OCI-LY1 (cell line): Measurements from ENCODE around the gene NEUROG2.
"Not testable (repeated sequence)": the region's sequence is repeated elsewhere in the genome, so short reads cannot be mapped to it uniquely, and the experiment has no call there.

ENCODE experiments used
- H2AFZ ChIP-seq: fragments of 200-600 bp; sonication (generic), shearing (Covaris generic); 2 replicates; pipeline ENCODE4 v1.6.0; 2014; ENCODE audit warnings: antibody characterized with exemption, mild to moderate bottlenecking, low read length
- H3F3A ChIP-seq: fragments of 200-600 bp; sonication (generic), shearing (Covaris generic); 2 replicates; pipeline ENCODE4 v1.6.0; 2014; ENCODE audit warnings: mild to moderate bottlenecking, antibody characterized with exemption, low read length, moderate library complexity; ENCODE audit not compliant: insufficient read depth
- H3K27ac ChIP-seq: fragments of 200-600 bp; sonication (generic); 2 replicates; pipeline ENCODE4 v1.5.1; 2014; ENCODE audit warnings: low read length, mixed run types, mild to moderate bottlenecking, low read depth; ENCODE audit not compliant: poor library complexity, severe bottlenecking
- H3K27me3 ChIP-seq: fragments of 200-600 bp; sonication (generic); 2 replicates; pipeline ENCODE4 v1.6.0; 2014; ENCODE audit warnings: antibody characterized with exemption, mild to moderate bottlenecking, low read length, moderate library complexity; ENCODE audit not compliant: insufficient read depth
- H3K36me3 ChIP-seq: fragments of 200-600 bp; sonication (generic); 2 replicates; pipeline ENCODE4 v1.6.1; 2014; ENCODE audit warnings: mild to moderate bottlenecking, antibody characterized with exemption, low read length, moderate library complexity, mixed read lengths; ENCODE audit not compliant: insufficient read depth
- H3K4me1 ChIP-seq: fragments of 200-600 bp; sonication (generic); 2 replicates; pipeline ENCODE4 v1.5.1; 2014; ENCODE audit warnings: mild to moderate bottlenecking, low read length, moderate library complexity; ENCODE audit not compliant: insufficient read depth, severe bottlenecking
- H3K4me2 ChIP-seq: fragments of 200-600 bp; sonication (generic), shearing (Covaris generic); 2 replicates; pipeline ENCODE4 v1.6.1; 2014; ENCODE audit warnings: low read length
- H3K4me3 ChIP-seq: fragments of 200-600 bp; sonication (generic); 2 replicates; pipeline ENCODE4 v1.5.1; 2014; ENCODE audit warnings: low read length, low read depth, mild to moderate bottlenecking, mixed read lengths; ENCODE audit not compliant: poor library complexity, severe bottlenecking
- H3K79me2 ChIP-seq: fragments of 200-600 bp; shearing (Covaris generic); 2 replicates; pipeline ENCODE4 v1.6.1; 2016; ENCODE audit warnings: mixed run types, low read length, mixed read lengths; ENCODE audit not compliant: insufficient read depth
- H3K9ac ChIP-seq: fragments of 200-600 bp; sonication (generic), shearing (Covaris generic); 2 replicates; pipeline ENCODE4 v1.6.1; 2014; ENCODE audit warnings: mild to moderate bottlenecking, low read length, mixed read lengths
- H3K9me2 ChIP-seq: fragments of 200-600 bp; sonication (generic), shearing (Covaris generic); 2 replicates; pipeline ENCODE4 v1.6.1; 2014; ENCODE audit warnings: low read depth, mild to moderate bottlenecking, low read length, mixed read lengths
- H3K9me3 ChIP-seq: fragments of 200-600 bp; shearing (Covaris generic); 2 replicates; pipeline ENCODE4 v1.6.1; 2014; ENCODE audit warnings: low read length, mixed read lengths
- H4K20me1 ChIP-seq: fragments of 200-600 bp; sonication (generic), shearing (Covaris generic); 2 replicates; pipeline ENCODE4 v1.6.0; 2016; ENCODE audit warnings: mild to moderate bottlenecking, low read length; ENCODE audit not compliant: insufficient read depth
- CTCF ChIP-seq: fragments of 200-600 bp; sonication (generic), shearing (Covaris generic); IDR thresholded peaks from 2 replicates; pipeline ENCODE4 v1.5.1; 2017; ENCODE audit warnings: mild to moderate bottlenecking, antibody characterized with exemption, low read length, moderate library complexity, mixed read lengths
- EZH2 ChIP-seq: fragments of 200-600 bp; sonication (generic), shearing (Covaris generic); IDR thresholded peaks from 2 replicates; pipeline ENCODE4 v1.8.0; 2017; ENCODE audit warnings: borderline replicate concordance, mixed run types, mild to moderate bottlenecking, antibody characterized with exemption, low read length, moderate library complexity, mixed read lengths

NEUROG2 gene

GRCh38 chr4:112557676-112558411, 41.9 kb upstream of the NEUROG2 start:
- H3K36me3 ChIP-seq: peaks cover 18% of the 10 kb centered on the region; the same call in 1 of the 2 replicates
- no peaks in the 10 kb centered on the region for H4K20me1 ChIP-seq
- no peak overlapping the region for H3K4me3 ChIP-seq
- H3K27ac ChIP-seq: no peak overlapping the region
- H2AFZ ChIP-seq: no peak overlapping the region
- H3K79me2 ChIP-seq: no peaks in the 10 kb centered on the region
- H3K4me1 ChIP-seq: peaks cover 4% of the 10 kb centered on the region
- H3K9ac ChIP-seq: no peak overlapping the region
- H3K9me3 ChIP-seq: no peaks in the 10 kb centered on the region
- H3K27me3 ChIP-seq: no peaks in the 10 kb centered on the region
- H3K9me2 ChIP-seq: no peaks in the 10 kb centered on the region
- H3F3A ChIP-seq: no peaks in the 10 kb centered on the region
- H3K4me2 ChIP-seq: no peak overlapping the region
- TF ChIP-seq EZH2: no peak
- TF ChIP-seq CTCF: no peak

DNA sequence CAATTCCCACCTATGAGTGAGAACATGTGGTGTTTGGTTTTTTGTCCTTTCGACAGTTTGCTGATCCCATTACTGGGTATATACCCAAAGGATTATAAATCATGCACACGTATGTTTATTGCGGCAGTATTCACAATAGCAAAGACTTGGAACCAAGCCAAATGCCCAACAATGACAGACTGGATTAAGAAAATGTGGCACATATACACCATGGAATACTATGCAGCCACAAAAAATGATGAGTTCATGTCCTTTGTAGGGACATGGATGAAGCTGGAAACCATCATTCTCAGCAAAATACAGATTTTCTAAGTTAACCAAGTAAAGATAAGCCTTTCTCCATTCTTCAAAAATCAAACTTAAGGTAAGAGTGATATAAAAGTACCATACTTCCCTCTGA, 38.3 kb upstream of the NEUROG2 start:
- not testable (repeated sequence) for H3K79me2 ChIP-seq, H2AFZ ChIP-seq, H3K36me3 ChIP-seq, H3K9me2 ChIP-seq, H4K20me1 ChIP-seq, H3K9ac ChIP-seq, H3K4me2 ChIP-seq, H3K27me3 ChIP-seq, H3K27ac ChIP-seq, H3K9me3 ChIP-seq, H3K4me1 ChIP-seq, H3K4me3 ChIP-seq, H3F3A ChIP-seq

- TF ChIP-seq CTCF (no peak), EZH2 (no peak)
- no peaks in the 10 kb centered on the region for H3K9me2 ChIP-seq
- no peaks in the 10 kb centered on the region for H3K27me3 ChIP-seq
- H3K4me1 ChIP-seq: no peaks in the 10 kb centered on the region
- no peaks in the 10 kb centered on the region; the same call in 1 of the 2 replicates for H3K36me3 ChIP-seq
- H3F3A ChIP-seq: no peaks in the 10 kb centered on the region
- H2AFZ ChIP-seq: no peak overlapping the region
- no peak overlapping the region for H3K9ac ChIP-seq
- no peak overlapping the region for H3K4me3 ChIP-seq
- H4K20me1 ChIP-seq: no peaks in the 10 kb centered on the region
- no peaks in the 10 kb centered on the region for H3K9me3 ChIP-seq
- H3K4me2 ChIP-seq: no peak overlapping the region
- H3K27ac ChIP-seq: no peak overlapping the region
- H3K79me2 ChIP-seq: no peaks in the 10 kb centered on the region
Measured at GRCh38 chr4:112552668-112553067, 36.7 kb upstream of the NEUROG2 start.

- Histone ChIP-seq H3K36me3 (no peaks in the 10 kb centered on the region), H3K27ac (no peak overlapping the region), H3K79me2 (no peaks in the 10 kb centered on the region), H3K27me3 (no peaks in the 10 kb centered on the region), H2AFZ (no peak overlapping the region), H3K9me2 (no peaks in the 10 kb centered on the region), H3K4me2 (no peak overlapping the region), H3K9ac (no peak overlapping the region), H3K4me3 (no peak overlapping the region), H3F3A (no peaks in the 10 kb centered on the region), H4K20me1 (no peaks in the 10 kb centered on the region), H3K9me3 (no peaks in the 10 kb centered on the region), H3K4me1 (no peaks in the 10 kb centered on the region)
- TF ChIP-seq CTCF: no peak
- TF ChIP-seq EZH2: no peak
Measured at GRCh38 chr4:112550728-112551127, 34.7 kb upstream of the NEUROG2 start.
